ENCODE measurements around the gene HIBCH.
A peak's percentile ranks its signal among the peaks of the same experiment; 100 is the strongest.
"Not testable (repeated sequence)": the region's sequence is repeated elsewhere in the genome, so short reads cannot be mapped to it uniquely, and the experiment has no call there.

HIBCH gene

GRCh38 chr2:190182071-190182524, 137.5 kb downstream of the HIBCH start:
- DNase-seq, result peak; percentile 79

GRCh38 chr2:190181123-190181669, 138.4 kb downstream of the HIBCH start:
- peak; percentile 70 for DNase-seq

- peak; percentile 91 for DNase-seq
These were observed 139.1 kb downstream of the HIBCH start for GRCh38 chr2:190180313-190181122.

GRCh38 chr2:190179754-190180312, 139.8 kb downstream of the HIBCH start:
- no peak for DNase-seq

GRCh38 chr2:190178066-190178722, 141.4 kb downstream of the HIBCH start:
- no peak for DNase-seq

GRCh38 chr2:190177249-190178040, 142.2 kb downstream of the HIBCH start:
- DNase-seq, result no peak

GRCh38 chr2:190173392-190173791, 146.2 kb downstream of the HIBCH start:
- no peak for DNase-seq

GRCh38 chr2:190170673-190171072, 149.0 kb downstream of the HIBCH start:
- DNase-seq, result peak; percentile 77

- peak; percentile 18 for DNase-seq
These were observed 150.2 kb downstream of the HIBCH start for GRCh38 chr2:190169221-190170072.

GRCh38 chr2:190167702-190168101, 151.9 kb downstream of the HIBCH start:
- no peak for DNase-seq

GRCh38 chr2:190165491-190165890, 154.1 kb downstream of the HIBCH start:
- DNase-seq, result no peak

GRCh38 chr2:190162851-190163250, 156.8 kb downstream of the HIBCH start:
- DNase-seq, result no peak

- no peak for DNase-seq
These were observed 160.2 kb downstream of the HIBCH start for GRCh38 chr2:190159453-190159852.

GRCh38 chr2:190158798-190159434, 160.7 kb downstream of the HIBCH start:
- no peak for DNase-seq

- not testable (repeated sequence) for DNase-seq
These were observed 161.8 kb downstream of the HIBCH start for GRCh38 chr2:190157613-190158528.

- no peak for DNase-seq
These were observed 163.0 kb downstream of the HIBCH start for GRCh38 chr2:190156530-190157212.

All from OCI-M1 (cell line).